Lower leg skin (tissue), 3 donors: ENCODE data around the gene JAG1.

ENCODE experiments used
- CTCF ChIP-seq, 3 donors: fragments of 450-650 bp; IDR thresholded peaks; one replicate each; pipeline ENCODE4 v1.5.1; 2016; ENCODE audit warnings: antibody characterized with exemption in 3 of 3, mild to moderate bottlenecking in 3 of 3, moderate library complexity in 2 of 3
- POLR2A ChIP-seq, 2 donors: fragments of 450-650 bp; IDR thresholded peaks; one replicate each; pipeline ENCODE4 v1.6.1; 2016 to 2017; ENCODE audit warnings: antibody characterized with exemption in 2 of 2, mild to moderate bottlenecking in 1 of 2, moderate library complexity in 1 of 2

GRCh38 chr20:10611357-10611756 lies 62.4 kb downstream of the JAG1 start:
- TF ChIP-seq CTCF (IDR thresholded peaks at IDR 0.05) (no peak), POLR2A (IDR thresholded peaks at IDR 0.05) (no peak)
